ENCODE data around the gene STK24. TPM values are rescaled to one million over a fixed set of nuclear protein-coding genes. Genes with fewer than 3 reads are reported as not detected.

Gene STK24
- total and polyA plus RNA-seq, 2 of the 8 experiments (the other 6 are each of a cell fraction or from before 2014, with no cell fraction given): 62.8 to 143 TPM

DNA sequence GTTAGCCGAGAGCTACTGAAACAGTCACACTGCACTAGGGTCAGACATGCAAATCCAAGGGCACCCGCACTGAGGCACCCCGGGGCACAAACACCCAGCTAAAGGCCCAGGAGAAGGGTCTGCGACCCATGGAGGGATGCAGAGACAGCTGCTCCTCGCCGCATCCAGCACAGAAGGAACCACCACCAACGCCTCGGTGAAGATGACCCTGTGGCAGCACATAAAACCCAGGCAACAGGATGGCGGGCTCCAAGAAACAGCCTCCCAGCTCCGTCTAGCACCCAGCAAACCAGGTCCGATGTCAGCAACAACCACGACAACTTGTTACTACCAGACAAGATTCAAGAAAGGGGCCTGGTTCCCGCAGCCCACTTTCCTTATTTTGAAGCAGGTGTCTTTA is 82.1 kb downstream of the STK24 start (continued):
- TF ChIP-seq, protein P1, sequence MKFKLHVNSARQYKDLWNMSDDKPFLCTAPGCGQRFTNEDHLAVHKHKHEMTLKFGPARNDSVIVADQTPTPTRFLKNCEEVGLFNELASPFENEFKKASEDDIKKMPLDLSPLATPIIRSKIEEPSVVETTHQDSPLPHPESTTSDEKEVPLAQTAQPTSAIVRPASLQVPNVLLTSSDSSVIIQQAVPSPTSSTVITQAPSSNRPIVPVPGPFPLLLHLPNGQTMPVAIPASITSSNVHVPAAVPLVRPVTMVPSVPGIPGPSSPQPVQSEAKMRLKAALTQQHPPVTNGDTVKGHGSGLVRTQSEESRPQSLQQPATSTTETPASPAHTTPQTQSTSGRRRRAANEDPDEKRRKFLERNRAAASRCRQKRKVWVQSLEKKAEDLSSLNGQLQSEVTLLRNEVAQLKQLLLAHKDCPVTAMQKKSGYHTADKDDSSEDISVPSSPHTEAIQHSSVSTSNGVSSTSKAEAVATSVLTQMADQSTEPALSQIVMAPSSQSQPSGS (IDR thresholded peaks at IDR 0.05; ENCODE audit: low read length): no peak
- no peak for TF ChIP-seq HDAC2 (IDR thresholded peaks at IDR 0.05; ENCODE audit: borderline replicate concordance in 1 of 2, low read depth in 2 of 2, low read length in 2 of 2)
- TF ChIP-seq, protein P2, sequence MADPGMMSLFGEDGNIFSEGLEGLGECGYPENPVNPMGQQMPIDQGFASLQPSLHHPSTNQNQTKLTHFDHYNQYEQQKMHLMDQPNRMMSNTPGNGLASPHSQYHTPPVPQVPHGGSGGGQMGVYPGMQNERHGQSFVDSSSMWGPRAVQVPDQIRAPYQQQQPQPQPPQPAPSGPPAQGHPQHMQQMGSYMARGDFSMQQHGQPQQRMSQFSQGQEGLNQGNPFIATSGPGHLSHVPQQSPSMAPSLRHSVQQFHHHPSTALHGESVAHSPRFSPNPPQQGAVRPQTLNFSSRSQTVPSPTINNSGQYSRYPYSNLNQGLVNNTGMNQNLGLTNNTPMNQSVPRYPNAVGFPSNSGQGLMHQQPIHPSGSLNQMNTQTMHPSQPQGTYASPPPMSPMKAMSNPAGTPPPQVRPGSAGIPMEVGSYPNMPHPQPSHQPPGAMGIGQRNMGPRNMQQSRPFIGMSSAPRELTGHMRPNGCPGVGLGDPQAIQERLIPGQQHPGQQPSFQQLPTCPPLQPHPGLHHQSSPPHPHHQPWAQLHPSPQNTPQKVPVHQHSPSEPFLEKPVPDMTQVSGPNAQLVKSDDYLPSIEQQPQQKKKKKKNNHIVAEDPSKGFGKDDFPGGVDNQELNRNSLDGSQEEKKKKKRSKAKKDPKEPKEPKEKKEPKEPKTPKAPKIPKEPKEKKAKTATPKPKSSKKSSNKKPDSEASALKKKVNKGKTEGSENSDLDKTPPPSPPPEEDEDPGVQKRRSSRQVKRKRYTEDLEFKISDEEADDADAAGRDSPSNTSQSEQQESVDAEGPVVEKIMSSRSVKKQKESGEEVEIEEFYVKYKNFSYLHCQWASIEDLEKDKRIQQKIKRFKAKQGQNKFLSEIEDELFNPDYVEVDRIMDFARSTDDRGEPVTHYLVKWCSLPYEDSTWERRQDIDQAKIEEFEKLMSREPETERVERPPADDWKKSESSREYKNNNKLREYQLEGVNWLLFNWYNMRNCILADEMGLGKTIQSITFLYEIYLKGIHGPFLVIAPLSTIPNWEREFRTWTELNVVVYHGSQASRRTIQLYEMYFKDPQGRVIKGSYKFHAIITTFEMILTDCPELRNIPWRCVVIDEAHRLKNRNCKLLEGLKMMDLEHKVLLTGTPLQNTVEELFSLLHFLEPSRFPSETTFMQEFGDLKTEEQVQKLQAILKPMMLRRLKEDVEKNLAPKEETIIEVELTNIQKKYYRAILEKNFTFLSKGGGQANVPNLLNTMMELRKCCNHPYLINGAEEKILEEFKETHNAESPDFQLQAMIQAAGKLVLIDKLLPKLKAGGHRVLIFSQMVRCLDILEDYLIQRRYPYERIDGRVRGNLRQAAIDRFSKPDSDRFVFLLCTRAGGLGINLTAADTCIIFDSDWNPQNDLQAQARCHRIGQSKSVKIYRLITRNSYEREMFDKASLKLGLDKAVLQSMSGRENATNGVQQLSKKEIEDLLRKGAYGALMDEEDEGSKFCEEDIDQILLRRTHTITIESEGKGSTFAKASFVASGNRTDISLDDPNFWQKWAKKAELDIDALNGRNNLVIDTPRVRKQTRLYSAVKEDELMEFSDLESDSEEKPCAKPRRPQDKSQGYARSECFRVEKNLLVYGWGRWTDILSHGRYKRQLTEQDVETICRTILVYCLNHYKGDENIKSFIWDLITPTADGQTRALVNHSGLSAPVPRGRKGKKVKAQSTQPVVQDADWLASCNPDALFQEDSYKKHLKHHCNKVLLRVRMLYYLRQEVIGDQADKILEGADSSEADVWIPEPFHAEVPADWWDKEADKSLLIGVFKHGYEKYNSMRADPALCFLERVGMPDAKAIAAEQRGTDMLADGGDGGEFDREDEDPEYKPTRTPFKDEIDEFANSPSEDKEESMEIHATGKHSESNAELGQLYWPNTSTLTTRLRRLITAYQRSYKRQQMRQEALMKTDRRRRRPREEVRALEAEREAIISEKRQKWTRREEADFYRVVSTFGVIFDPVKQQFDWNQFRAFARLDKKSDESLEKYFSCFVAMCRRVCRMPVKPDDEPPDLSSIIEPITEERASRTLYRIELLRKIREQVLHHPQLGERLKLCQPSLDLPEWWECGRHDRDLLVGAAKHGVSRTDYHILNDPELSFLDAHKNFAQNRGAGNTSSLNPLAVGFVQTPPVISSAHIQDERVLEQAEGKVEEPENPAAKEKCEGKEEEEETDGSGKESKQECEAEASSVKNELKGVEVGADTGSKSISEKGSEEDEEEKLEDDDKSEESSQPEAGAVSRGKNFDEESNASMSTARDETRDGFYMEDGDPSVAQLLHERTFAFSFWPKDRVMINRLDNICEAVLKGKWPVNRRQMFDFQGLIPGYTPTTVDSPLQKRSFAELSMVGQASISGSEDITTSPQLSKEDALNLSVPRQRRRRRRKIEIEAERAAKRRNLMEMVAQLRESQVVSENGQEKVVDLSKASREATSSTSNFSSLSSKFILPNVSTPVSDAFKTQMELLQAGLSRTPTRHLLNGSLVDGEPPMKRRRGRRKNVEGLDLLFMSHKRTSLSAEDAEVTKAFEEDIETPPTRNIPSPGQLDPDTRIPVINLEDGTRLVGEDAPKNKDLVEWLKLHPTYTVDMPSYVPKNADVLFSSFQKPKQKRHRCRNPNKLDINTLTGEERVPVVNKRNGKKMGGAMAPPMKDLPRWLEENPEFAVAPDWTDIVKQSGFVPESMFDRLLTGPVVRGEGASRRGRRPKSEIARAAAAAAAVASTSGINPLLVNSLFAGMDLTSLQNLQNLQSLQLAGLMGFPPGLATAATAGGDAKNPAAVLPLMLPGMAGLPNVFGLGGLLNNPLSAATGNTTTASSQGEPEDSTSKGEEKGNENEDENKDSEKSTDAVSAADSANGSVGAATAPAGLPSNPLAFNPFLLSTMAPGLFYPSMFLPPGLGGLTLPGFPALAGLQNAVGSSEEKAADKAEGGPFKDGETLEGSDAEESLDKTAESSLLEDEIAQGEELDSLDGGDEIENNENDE (IDR thresholded peaks at IDR 0.05; ENCODE audit: insufficient replicate concordance, low read length): no peak
- TF ChIP-seq EP300 (IDR thresholded peaks at IDR 0.05; ENCODE audit: borderline replicate concordance in 1 of 2, low read depth in 2 of 2, low read length in 2 of 2): no peak
